ENCODE data around the gene FBLN5.

Gene FBLN5

DNA sequence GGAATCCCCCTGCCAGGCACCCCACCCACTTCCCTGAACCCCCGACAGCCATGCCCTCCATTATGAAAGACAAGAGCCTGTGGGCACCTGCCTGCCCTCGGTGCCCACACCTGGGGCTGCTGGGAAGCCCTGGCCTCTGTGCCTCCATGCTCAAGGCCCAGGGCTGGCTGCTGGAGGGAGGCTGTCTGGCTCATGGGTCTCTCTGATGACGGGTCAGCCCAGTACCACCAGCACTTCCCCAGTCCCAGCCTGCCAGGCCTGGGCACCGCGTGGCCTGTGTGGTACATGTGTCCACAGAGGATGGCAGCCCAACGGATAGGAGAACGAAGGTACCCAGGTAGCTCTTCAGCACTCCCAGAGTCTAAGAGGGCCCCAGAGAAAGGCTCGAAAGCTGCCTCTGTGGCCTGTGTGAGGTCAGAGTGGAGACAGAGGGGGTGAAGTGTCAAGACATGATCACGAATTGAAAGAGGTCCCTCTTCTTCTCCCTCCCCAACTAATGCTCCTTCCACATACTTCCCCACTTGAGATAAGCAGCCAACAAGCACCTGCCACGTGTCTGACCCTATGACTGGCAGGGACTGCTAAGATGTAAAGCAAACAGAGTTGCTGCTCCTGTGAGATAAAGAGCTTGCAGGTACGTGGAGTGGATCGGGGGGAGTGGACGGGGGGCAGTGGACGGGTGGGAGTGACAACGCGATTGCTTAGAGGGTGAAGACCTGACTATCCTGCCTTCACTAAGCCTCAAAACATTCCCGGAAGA, 21.2 kb downstream of the FBLN5 start:
- TF ChIP-seq, protein P1, sequence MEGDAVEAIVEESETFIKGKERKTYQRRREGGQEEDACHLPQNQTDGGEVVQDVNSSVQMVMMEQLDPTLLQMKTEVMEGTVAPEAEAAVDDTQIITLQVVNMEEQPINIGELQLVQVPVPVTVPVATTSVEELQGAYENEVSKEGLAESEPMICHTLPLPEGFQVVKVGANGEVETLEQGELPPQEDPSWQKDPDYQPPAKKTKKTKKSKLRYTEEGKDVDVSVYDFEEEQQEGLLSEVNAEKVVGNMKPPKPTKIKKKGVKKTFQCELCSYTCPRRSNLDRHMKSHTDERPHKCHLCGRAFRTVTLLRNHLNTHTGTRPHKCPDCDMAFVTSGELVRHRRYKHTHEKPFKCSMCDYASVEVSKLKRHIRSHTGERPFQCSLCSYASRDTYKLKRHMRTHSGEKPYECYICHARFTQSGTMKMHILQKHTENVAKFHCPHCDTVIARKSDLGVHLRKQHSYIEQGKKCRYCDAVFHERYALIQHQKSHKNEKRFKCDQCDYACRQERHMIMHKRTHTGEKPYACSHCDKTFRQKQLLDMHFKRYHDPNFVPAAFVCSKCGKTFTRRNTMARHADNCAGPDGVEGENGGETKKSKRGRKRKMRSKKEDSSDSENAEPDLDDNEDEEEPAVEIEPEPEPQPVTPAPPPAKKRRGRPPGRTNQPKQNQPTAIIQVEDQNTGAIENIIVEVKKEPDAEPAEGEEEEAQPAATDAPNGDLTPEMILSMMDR (IDR thresholded peaks at IDR 0.05) = no peak
- Histone ChIP-seq H3K4me3 (ENCODE audit: low read depth in 1 of 2, low read length in 1 of 2) (no peak overlapping the region), H3K27ac (no peak overlapping the region), H3K27me3 (no peaks in the 10 kb centered on the region), H3K9me3 (no peaks in the 10 kb centered on the region), H3K4me1 (ENCODE audit: control insufficient read depth in 1 of 2, insufficient read depth in 1 of 2, low read depth in 1 of 2, low read length in 1 of 2) (no peaks in the 10 kb centered on the region), H3K36me3 (no peaks in the 10 kb centered on the region)

DNA sequence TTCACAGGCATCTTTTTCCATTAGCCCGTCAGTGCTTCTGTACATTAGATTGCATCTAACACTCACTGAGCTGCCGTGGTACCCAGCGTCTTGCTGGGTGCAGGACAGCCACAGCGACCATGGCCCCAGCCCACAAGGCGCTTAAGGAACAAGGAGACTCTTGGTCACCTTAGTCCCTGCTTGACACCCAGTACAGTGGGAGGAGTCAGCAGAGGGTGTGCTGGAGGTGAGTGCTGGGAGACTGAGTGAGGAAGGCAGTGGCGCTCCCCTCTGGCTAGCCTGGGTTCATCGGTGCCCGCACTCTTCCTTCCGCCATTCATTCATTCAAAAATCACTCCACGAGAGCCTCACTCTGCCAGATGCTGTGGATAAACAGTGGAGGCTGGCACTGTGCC, 21.8 kb downstream of the FBLN5 start:
- Histone ChIP-seq H3K27me3 (no peaks in the 10 kb centered on the region), H3K9me3 (no peaks in the 10 kb centered on the region), H3K4me1 (ENCODE audit: control insufficient read depth in 1 of 2, insufficient read depth in 1 of 2, low read depth in 1 of 2, low read length in 1 of 2) (no peaks in the 10 kb centered on the region), H3K4me3 (ENCODE audit: low read depth in 1 of 2, low read length in 1 of 2) (no peak overlapping the region), H3K36me3 (no peaks in the 10 kb centered on the region), H3K27ac (no peak overlapping the region)
- TF ChIP-seq, protein P1 (IDR thresholded peaks at IDR 0.05) = no peak

DNA sequence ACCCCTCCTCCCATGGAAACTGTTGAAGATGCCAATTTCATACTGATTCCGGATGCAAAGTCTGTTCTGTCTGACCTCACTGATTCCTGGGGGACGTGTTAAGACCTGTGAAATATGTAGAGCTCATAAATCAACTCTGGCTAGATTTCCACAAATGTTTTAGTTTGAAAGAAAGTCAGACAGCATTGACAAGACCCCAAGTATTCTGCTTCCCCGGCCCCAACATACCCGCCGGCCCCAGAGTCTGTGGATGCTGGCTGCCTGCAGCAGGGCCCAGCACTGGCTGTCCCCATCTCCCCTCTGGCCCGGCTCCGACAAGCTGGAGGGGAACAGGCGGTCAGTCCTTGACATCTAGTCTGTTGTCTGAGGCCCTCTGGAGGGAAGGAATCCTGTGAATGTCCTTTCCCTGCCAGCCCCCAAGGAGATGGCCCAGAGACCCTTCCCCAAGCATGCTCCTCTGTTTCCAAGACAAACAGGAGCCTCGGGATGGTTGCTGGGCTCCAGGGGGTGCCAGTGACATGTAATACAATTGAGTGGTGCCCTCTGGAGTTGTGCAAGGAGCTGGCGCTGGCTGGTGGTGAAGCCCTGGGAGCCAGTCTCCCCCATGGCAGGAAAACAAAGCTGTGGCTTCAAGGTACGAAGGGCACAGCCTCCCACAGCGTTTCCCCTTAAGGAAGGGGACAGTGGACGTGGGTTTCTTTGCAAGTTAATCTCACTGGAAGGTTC, 22.3 kb downstream of the FBLN5 start:
- no peak overlapping the region for H3K4me3 ChIP-seq (ENCODE audit: low read depth in 1 of 2, low read length in 1 of 2)
- no peak overlapping the region for H3K27ac ChIP-seq
- no peaks in the 10 kb centered on the region for H3K4me1 ChIP-seq (ENCODE audit: control insufficient read depth in 1 of 2, insufficient read depth in 1 of 2, low read depth in 1 of 2, low read length in 1 of 2)
- no peaks in the 10 kb centered on the region for H3K36me3 ChIP-seq
- TF ChIP-seq, protein P1 (IDR thresholded peaks at IDR 0.05) = no peak
- H3K9me3 ChIP-seq = no peaks in the 10 kb centered on the region
- H3K27me3 ChIP-seq = no peaks in the 10 kb centered on the region

DNA sequence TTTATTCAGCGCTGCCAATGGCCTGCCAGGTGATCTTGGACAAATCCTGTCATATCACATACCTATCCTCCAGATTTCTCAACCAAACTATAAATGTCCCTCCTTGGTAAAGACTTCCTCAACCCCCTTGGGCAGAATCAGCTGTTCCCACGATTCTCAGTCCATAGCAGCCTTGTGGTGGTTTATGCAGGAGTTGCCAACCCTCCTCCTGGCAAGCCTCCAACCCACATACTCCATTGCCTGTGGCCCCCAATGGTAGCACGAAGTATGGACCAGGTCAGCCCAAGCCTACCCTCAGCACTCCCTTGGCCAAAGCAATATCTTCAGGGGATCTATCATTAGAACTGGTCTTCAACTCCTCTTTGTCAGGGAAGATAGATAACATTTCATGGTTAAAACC, 27.0 kb downstream of the FBLN5 start:
- TF ChIP-seq, protein P1 (IDR thresholded peaks at IDR 0.05) = no peak
- H3K9me3 ChIP-seq = no peaks in the 10 kb centered on the region
- no peak overlapping the region for H3K27ac ChIP-seq
- H3K27me3 ChIP-seq = no peaks in the 10 kb centered on the region
- H3K4me3 ChIP-seq (ENCODE audit: low read depth in 1 of 2, low read length in 1 of 2) = no peak overlapping the region
- no peaks in the 10 kb centered on the region for H3K36me3 ChIP-seq
- no peaks in the 10 kb centered on the region for H3K4me1 ChIP-seq (ENCODE audit: control insufficient read depth in 1 of 2, insufficient read depth in 1 of 2, low read depth in 1 of 2, low read length in 1 of 2)

DNA sequence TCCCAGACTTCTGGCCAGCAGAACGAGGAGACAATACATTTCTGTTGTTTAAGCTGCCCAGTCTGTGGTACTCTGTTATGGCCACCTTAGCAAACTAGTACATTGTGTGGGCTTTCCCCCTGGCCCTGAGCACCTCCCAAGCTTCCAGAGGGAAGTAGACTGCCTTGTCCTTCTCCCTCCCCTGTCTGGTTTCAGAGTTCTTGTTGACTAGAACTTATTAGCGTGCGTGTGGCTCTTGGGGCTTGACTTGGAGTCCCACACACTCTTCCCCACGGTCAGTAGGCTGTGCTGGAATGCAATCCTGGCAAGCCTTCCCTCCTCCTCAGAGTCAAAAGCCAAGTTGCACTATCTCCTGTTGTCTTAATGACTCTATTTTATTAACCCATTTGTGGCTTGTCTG, 27.7 kb downstream of the FBLN5 start:
- no peak overlapping the region for H3K27ac ChIP-seq
- H3K36me3 ChIP-seq = no peaks in the 10 kb centered on the region

More for the DNA sequence above, 27.7 kb downstream of the FBLN5 start:
- Histone ChIP-seq H3K27me3 (no peaks in the 10 kb centered on the region), H3K9me3 (no peaks in the 10 kb centered on the region), H3K4me3 (ENCODE audit: low read depth in 1 of 2, low read length in 1 of 2) (no peak overlapping the region), H3K4me1 (ENCODE audit: control insufficient read depth in 1 of 2, insufficient read depth in 1 of 2, low read depth in 1 of 2, low read length in 1 of 2) (no peaks in the 10 kb centered on the region)
- TF ChIP-seq, protein P1 (IDR thresholded peaks at IDR 0.05) = no peak

All from neutrophil (primary cell).